ENCODE data around the gene KRT35.
A peak's percentile ranks its signal among the peaks of the same experiment; 100 is the strongest.

KRT35 gene

DNA sequence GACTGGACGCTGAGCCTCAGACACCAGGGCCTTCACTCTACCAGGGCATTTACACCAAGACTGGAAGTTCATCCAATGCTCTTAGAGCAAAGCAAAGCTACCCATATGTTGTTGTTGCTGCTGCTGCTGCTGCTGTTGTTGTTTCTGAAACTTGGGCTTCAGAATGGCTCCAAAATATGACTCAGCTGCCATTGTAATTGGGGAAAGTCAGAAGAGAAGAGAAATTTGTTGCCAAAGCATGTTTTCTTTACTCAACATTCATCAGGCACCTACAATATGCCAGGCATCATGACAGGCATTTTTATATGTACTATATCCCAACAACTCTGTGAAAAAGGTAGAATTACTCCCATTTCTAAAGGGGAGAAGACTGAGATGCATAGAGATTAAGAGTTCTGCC lies 25.7 kb downstream of the KRT35 start:
- DNase-seq (ENCODE audit: low read depth) = peak; percentile 17
- TF ChIP-seq, protein P1, sequence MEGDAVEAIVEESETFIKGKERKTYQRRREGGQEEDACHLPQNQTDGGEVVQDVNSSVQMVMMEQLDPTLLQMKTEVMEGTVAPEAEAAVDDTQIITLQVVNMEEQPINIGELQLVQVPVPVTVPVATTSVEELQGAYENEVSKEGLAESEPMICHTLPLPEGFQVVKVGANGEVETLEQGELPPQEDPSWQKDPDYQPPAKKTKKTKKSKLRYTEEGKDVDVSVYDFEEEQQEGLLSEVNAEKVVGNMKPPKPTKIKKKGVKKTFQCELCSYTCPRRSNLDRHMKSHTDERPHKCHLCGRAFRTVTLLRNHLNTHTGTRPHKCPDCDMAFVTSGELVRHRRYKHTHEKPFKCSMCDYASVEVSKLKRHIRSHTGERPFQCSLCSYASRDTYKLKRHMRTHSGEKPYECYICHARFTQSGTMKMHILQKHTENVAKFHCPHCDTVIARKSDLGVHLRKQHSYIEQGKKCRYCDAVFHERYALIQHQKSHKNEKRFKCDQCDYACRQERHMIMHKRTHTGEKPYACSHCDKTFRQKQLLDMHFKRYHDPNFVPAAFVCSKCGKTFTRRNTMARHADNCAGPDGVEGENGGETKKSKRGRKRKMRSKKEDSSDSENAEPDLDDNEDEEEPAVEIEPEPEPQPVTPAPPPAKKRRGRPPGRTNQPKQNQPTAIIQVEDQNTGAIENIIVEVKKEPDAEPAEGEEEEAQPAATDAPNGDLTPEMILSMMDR (IDR thresholded peaks at IDR 0.05; ENCODE audit: low read length, missing control alignments) = no peak

DNA sequence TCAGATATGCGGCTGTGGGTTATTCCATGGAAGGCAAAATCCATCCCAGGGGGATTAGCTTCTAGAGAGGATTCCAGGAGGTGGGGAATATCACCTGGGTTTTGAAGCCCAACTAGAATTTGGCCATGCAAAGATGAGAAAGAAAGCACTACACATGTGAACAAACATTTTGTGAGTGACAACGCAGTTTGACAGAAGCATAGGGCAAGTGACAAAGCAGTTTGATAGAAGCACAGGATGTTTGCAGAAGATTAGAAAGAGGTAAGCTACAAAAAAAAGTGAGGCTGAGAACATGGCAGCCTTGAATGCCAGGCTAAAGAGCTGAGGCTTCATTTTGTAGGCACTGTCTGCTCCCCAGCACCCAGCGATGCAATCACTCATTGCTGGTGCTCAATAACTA lies 27.9 kb downstream of the KRT35 start:
- no peak for DNase-seq (ENCODE audit: low read depth)
- TF ChIP-seq, protein P1 (IDR thresholded peaks at IDR 0.05; ENCODE audit: low read length, missing control alignments) = no peak
- no peak overlapping the region for H3K4me3 ChIP-seq (replicated peaks; ENCODE audit: low read depth, low read length)

More for the DNA sequence above, 25.7 kb downstream of the KRT35 start:
- no peak overlapping the region for H3K4me3 ChIP-seq (replicated peaks; ENCODE audit: low read depth, low read length)

DNA sequence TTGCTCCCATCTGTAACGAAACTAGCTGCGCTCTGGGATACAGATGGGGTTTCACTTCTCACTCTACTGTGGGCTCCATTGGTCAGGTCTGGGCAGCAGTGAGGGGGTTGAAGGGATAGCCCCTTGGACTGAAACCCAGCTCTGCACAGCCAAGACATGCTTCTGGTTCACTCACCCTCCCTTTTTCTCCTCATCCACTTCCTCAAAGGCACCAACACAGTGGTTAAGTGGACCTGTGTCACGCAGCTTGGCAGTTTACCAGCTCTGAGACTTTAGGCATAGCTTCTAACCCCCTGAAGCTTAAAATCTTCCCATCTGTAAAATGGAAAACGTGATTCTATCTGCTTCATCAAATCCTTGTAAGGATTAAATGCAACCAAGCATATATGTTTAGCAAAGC lies 28.7 kb downstream of the KRT35 start:
- TF ChIP-seq, protein P1 (IDR thresholded peaks at IDR 0.05; ENCODE audit: low read length, missing control alignments) = no peak
- H3K4me3 ChIP-seq (replicated peaks; ENCODE audit: low read depth, low read length) = no peak overlapping the region
- DNase-seq (ENCODE audit: low read depth) = no peak

DNA sequence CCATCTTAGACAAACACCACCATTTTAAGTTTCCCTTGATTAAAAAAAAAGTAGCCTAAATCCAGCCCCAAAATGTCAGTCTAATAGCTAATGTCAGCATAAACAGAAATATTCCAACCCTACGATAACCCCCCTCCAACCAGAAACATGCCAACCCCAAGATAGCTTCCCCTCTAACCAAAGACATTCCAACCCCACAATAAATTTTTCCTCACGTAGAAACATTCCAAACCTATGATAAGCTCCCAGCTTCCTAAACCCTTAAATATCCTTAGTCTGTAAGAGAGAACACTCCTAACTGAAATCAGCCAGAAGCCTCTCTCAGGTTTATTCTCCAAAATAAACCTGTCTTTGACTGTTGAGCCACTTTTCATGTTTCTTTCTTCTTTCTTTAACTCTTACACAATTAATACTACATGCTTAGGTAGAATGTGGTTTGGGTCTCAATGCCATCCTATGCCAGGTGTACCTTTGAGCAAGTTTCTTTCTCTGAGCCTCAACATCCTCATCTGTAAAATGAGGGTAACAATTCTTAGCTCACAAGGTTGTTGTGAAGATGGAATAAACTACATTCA lies 29.7 kb downstream of the KRT35 start:
- TF ChIP-seq, protein P1 (IDR thresholded peaks at IDR 0.05; ENCODE audit: low read length, missing control alignments) = no peak
- peak; percentile 21 for DNase-seq (ENCODE audit: low read depth)

DNA sequence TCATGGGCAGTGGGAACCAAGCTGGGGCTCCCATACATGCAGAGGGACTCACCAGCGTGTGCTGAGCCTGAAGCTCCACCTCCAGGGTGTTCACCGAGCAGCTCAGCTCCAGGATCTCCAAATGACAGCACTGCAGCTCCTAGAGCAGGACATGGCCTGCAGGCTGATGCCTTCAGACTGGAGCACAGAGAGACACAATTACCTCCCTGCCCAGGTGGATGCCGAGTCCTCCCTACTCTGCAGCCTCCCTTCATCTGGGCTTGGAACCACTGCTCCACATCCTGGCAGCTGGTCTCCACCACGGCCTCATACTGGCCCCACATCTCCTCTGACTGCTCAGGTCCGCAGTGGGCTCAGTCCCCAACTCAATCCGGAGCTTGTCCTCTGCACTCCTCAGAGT lies 31.9 kb downstream of the KRT35 start:
- H3K4me3 ChIP-seq (replicated peaks; ENCODE audit: low read depth, low read length) = no peak overlapping the region
- DNase-seq (ENCODE audit: low read depth) = no peak
- TF ChIP-seq, protein P1 (IDR thresholded peaks at IDR 0.05; ENCODE audit: low read length, missing control alignments) = no peak

More for the DNA sequence above, 29.7 kb downstream of the KRT35 start:
- H3K4me3 ChIP-seq (replicated peaks; ENCODE audit: low read depth, low read length) = no peak overlapping the region

DNA sequence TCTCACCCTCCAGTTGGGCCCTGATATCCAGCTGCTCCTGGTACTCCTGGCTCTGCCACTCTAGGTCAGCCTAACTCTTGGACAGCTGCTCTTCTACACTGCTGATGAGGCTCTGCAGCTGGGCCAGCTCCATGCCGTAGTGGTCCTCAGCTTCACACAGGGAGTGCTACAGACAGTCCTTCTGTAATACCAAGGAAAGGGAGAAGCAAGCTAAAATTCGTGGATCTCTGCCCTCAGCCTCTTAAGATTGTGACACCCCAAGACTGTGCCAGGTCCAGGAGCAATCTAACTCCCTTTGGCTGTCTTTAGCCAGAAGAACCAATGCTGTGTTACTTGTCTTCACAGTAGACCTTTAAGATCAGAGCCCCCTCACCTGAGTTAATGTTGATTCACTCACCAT lies 32.4 kb downstream of the KRT35 start:
- peak; percentile 20 for DNase-seq (ENCODE audit: low read depth)

More for the DNA sequence above, 32.4 kb downstream of the KRT35 start:
- TF ChIP-seq, protein P1 (IDR thresholded peaks at IDR 0.05; ENCODE audit: low read length, missing control alignments) = no peak
- no peak overlapping the region for H3K4me3 ChIP-seq (replicated peaks; ENCODE audit: low read depth, low read length)
